ENCODE measurements around the gene SMPDL3B.

- TF ChIP-seq CTCF (IDR thresholded peaks at IDR 0.05) (no peak), ZBTB21 (CRISPR knock-in tag; IDR thresholded peaks at IDR 0.05; ENCODE audit: borderline replicate concordance) (no peak), JUN (CRISPR knock-in tag; IDR thresholded peaks at IDR 0.05) (no peak), USF1 (CRISPR knock-in tag; IDR thresholded peaks at IDR 0.05) (no peak), FOXJ3 (CRISPR knock-in tag; IDR thresholded peaks at IDR 0.05; ENCODE audit: borderline replicate concordance) (no peak), E2F4 (CRISPR knock-in tag; IDR thresholded peaks at IDR 0.05; ENCODE audit: borderline replicate concordance, low read depth) (no peak)
Observed at GRCh38 chr1:27912429-27912828, 22.4 kb upstream of the SMPDL3B start.
